Smooth muscle cell (in vitro differentiated cells): ENCODE results near the gene SGPP1. TPM values are rescaled to one million over a fixed set of nuclear protein-coding genes. Genes with fewer than 3 reads are reported as not detected.

Source experiments
- DNase-seq: peaks from one replicate; lab custom pipeline; 2025; ENCODE audit not compliant: unreplicated experiment; lab: John Stamatoyannopoulos, UW
- H2AFZ ChIP-seq: fragments of 200-600 bp; sonication (generic); 2 replicates; pipeline ENCODE4 v1.6.0; 2016; ENCODE audit warnings: antibody characterized with exemption, low read depth, mild to moderate bottlenecking
- H3F3A ChIP-seq: fragments of 200-600 bp; sonication (generic); 2 replicates; pipeline ENCODE4 v1.6.0; 2017; ENCODE audit warnings: antibody characterized with exemption, low read depth
- H3K27ac ChIP-seq: fragments of 200-600 bp; sonication (generic); 2 replicates; pipeline ENCODE4 v1.5.1; 2016; ENCODE audit warnings: low read depth, mild to moderate bottlenecking
- H3K27me3 ChIP-seq: fragments of 200-600 bp; sonication (generic); 2 replicates; pipeline ENCODE4 v1.6.1; 2016; ENCODE audit warnings: low read depth, mild to moderate bottlenecking
- H3K36me3 ChIP-seq: fragments of 200-600 bp; sonication (generic); 2 replicates; pipeline ENCODE4 v1.5.1; 2016; ENCODE audit warnings: low read depth
- H3K4me1 ChIP-seq: fragments of 200-600 bp; sonication (generic); 2 replicates; pipeline ENCODE4 v1.5.1; 2016; ENCODE audit warnings: low read depth
- H3K4me2 ChIP-seq: fragments of 200-600 bp; sonication (generic); 2 replicates; pipeline ENCODE4 v1.6.0; 2016; ENCODE audit warnings: mild to moderate bottlenecking
- H3K4me3 ChIP-seq: fragments of 200-600 bp; sonication (generic); 2 replicates; pipeline ENCODE4 v1.5.1; 2016; ENCODE audit warnings: mild to moderate bottlenecking
- H3K79me2 ChIP-seq: fragments of 200-600 bp; sonication (generic); 2 replicates; pipeline ENCODE4 v1.6.0; 2016; ENCODE audit warnings: low read depth, mild to moderate bottlenecking
- H3K9ac ChIP-seq: fragments of 200-600 bp; sonication (generic); 2 replicates; pipeline ENCODE4 v1.6.0; 2016; ENCODE audit warnings: low read depth
- H3K9me3 ChIP-seq: fragments of 200-600 bp; sonication (generic); replicated peaks from 2 replicates; pipeline ENCODE4 v1.5.1; 2016; ENCODE audit warnings: low read depth
- H4K20me1 ChIP-seq: fragments of 200-600 bp; sonication (generic); 2 replicates; pipeline ENCODE4 v1.6.0; 2016; ENCODE audit warnings: low read depth
- WGBS: methylation state at CpG from one replicate; pipeline ENCODE4 v1.1.7; 2016; ENCODE audit warnings: low lambda C conversion rate; 5-methylcytosine and 5-hydroxymethylcytosine counted together
- polyA plus RNA-seq: library from polyadenylated mRNA; unstranded; fragments of >200 nt; fragmentation: Nextera tagmentation; extraction: Ambion mirVana; gene quantifications from 2 replicates; pipeline ENCODE4 v1.2.1, GENCODE V29; 2016
- total RNA-seq: library from RNA; depleted of rRNA; stranded (reverse); fragments of >200 nt; gene quantifications from 2 replicates; pipeline ENCODE4 v1.2.3, GENCODE V29; 2014
- TF ChIP-seq, protein P1 (sequence below): fragments of 200-600 bp; sonication (generic); IDR thresholded peaks from 2 replicates; pipeline ENCODE4 v1.5.1; 2017; ENCODE audit warnings: borderline replicate concordance, mild to moderate bottlenecking, antibody characterized with exemption; ENCODE audit not compliant: insufficient read depth, poor library complexity, severe bottlenecking

The SGPP1 gene
- total and polyA plus RNA-seq, 2 experiments from 2014 or later = 16.0 to 25.8 TPM

DNA sequence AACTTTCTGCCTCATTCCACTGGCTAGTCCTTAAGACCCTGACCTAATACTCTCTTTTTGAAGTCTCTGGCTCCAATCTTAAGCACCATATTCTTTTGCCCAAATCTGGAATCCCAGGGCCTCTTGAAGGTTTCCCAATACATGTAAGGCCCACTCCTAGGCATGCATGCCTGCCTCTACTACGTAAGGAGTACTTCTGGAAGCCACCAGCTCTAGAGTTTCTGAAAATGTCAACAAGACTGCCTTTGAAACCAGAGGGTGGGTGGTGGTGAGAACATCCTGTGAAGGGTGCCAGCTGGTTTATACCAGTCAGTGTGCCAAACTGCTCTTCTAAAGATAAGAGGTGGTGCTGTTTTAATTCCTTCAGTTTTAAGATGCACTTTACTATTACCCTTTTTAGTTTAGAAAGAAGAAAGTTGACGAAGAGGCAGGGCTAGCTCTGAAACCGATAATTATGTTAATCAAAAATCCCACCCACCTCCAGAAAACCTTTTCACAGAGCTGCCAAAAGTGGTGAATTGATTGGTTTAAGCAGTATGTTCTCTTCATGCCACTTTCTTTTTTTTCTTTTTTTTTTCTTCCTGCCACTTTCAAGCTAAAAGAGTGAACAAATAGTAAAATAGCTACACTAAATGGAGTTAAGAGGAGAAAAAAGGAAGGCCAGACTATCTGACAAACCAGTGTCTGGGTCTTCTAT is 77.5 kb downstream of the SGPP1 start:
- H3K9me3 ChIP-seq = no peaks in the 10 kb centered on the region
- no peak for DNase-seq
- H3K27ac ChIP-seq = peak overlapping the region; percentile 22
- H3K27me3 ChIP-seq = no peaks in the 10 kb centered on the region
- no peak overlapping the region for H3K4me3 ChIP-seq
- TF ChIP-seq, protein P1, sequence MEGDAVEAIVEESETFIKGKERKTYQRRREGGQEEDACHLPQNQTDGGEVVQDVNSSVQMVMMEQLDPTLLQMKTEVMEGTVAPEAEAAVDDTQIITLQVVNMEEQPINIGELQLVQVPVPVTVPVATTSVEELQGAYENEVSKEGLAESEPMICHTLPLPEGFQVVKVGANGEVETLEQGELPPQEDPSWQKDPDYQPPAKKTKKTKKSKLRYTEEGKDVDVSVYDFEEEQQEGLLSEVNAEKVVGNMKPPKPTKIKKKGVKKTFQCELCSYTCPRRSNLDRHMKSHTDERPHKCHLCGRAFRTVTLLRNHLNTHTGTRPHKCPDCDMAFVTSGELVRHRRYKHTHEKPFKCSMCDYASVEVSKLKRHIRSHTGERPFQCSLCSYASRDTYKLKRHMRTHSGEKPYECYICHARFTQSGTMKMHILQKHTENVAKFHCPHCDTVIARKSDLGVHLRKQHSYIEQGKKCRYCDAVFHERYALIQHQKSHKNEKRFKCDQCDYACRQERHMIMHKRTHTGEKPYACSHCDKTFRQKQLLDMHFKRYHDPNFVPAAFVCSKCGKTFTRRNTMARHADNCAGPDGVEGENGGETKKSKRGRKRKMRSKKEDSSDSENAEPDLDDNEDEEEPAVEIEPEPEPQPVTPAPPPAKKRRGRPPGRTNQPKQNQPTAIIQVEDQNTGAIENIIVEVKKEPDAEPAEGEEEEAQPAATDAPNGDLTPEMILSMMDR = no peak
- no peaks in the 10 kb centered on the region for H3K36me3 ChIP-seq
- no peak overlapping the region for H3K4me2 ChIP-seq
- H3K4me1 ChIP-seq = no peaks in the 10 kb centered on the region
- no peaks in the 10 kb centered on the region for H4K20me1 ChIP-seq
- no peak overlapping the region for H2AFZ ChIP-seq
- H3K79me2 ChIP-seq = no peaks in the 10 kb centered on the region
- H3K9ac ChIP-seq = no peak overlapping the region
- WGBS = 81% methylated on average over 3 of the region's 3 CpGs
- H3F3A ChIP-seq = peaks cover 4% of the 10 kb centered on the region

DNA sequence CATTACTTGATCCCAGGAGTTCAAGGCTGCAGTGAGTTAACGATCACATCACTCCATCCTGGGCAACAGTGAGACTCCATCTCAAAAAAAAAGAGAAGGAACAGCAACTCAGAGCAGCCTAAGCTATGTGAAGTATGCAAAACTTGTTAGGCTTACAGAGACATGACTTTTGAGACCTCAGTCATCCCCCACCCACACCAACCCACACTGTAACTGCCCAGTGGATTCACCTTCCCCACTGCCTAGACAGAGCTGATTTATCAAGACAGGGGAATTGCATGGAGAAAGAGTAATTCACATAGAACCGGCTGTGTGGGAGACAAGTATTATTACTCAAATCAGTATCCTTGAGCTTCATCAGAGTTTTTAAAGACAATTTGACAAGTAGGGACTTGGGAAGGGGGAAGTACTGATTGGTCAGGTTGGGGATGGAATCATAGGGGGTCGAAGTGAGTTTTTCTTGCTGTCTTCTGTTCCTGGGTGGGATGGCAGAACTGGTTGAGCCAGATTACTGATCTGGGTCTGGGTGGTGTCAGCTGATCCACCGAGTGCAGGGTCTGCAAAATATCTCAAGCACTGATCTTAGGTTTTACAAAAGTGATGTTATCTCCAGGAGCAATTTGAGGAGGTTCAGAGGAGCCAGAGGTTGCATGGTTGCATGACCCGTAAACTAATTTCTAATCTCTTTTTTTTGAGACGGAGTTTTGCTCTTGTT is 80.0 kb downstream of the SGPP1 start:
- H3K9ac ChIP-seq = no peak overlapping the region
- no peak overlapping the region for H3K27ac ChIP-seq
- no peaks in the 10 kb centered on the region for H3K36me3 ChIP-seq
- no peaks in the 10 kb centered on the region for H3K27me3 ChIP-seq
- TF ChIP-seq, protein P1 = no peak
- peaks cover 4% of the 10 kb centered on the region for H3F3A ChIP-seq
- no peaks in the 10 kb centered on the region for H3K79me2 ChIP-seq
- DNase-seq = no peak
- no peaks in the 10 kb centered on the region for H4K20me1 ChIP-seq
- H3K4me1 ChIP-seq = peaks cover under 1% of the 10 kb centered on the region
- 44% methylated on average over 6 of the region's 6 CpGs for WGBS
- no peak overlapping the region for H3K4me3 ChIP-seq
- no peak overlapping the region for H2AFZ ChIP-seq
- no peaks in the 10 kb centered on the region for H3K9me3 ChIP-seq
- peak overlapping the region; percentile 64 for H3K4me2 ChIP-seq

DNA sequence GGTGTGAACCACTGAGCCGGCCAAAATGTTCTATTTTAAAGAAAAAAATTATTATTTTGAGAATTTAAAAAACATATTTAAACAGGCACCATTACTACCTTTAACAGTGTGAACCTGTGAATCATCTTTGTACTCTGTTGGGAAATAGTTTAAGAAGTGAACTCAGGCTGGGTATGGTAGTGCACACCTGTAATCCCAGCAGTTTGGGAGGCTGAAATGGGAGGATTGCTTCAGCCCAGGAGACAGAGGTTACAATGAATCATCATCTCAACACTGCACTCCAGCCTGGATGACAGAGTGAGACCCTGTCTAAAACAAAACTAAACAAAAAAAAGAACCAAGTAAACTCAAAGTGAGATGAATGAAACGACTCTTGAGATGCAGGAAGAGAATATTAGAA is 83.1 kb downstream of the SGPP1 start:
- no peaks in the 10 kb centered on the region for H3K36me3 ChIP-seq
- peaks cover 4% of the 10 kb centered on the region for H3F3A ChIP-seq
- H3K4me2 ChIP-seq = no peak overlapping the region
- H3K4me1 ChIP-seq = peaks cover 4% of the 10 kb centered on the region
- 95% methylated on average over 2 of the region's 2 CpGs for WGBS
- no peaks in the 10 kb centered on the region for H3K9me3 ChIP-seq
- peaks cover 8% of the 10 kb centered on the region for H3K79me2 ChIP-seq
- TF ChIP-seq, protein P1 = no peak
- H3K9ac ChIP-seq = no peak overlapping the region
- no peak overlapping the region for H3K4me3 ChIP-seq
- no peak for DNase-seq
- no peaks in the 10 kb centered on the region for H3K27me3 ChIP-seq
- no peak overlapping the region for H2AFZ ChIP-seq
- no peak overlapping the region for H3K27ac ChIP-seq
- H4K20me1 ChIP-seq = no peaks in the 10 kb centered on the region
